ENCODE measurements around the gene TAL1.
"Not testable (repeated sequence)": the region's sequence is repeated elsewhere in the genome, so short reads cannot be mapped to it uniquely, and the experiment has no call there.

TAL1 gene

DNA sequence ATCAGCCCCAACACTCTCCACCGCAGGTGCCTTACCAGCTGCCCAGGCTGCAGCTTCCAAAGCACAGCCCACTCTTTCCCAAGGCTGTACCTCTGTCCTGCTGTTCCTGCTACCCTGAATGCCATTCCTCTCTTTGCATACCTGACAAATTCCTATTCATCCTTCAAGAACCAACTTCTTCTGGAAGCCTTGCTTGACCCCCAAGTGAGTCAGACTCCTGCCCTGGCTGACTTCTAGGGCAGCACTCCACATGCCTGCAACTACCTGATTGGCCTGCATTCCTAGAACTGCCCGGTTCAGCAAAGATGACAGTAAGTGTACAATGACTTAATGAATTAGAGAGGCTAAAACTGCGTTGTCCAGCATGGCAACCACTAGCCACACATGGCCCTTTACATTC lies 21.4 kb downstream of the TAL1 start:
- DNase-seq = no peak

DNA sequence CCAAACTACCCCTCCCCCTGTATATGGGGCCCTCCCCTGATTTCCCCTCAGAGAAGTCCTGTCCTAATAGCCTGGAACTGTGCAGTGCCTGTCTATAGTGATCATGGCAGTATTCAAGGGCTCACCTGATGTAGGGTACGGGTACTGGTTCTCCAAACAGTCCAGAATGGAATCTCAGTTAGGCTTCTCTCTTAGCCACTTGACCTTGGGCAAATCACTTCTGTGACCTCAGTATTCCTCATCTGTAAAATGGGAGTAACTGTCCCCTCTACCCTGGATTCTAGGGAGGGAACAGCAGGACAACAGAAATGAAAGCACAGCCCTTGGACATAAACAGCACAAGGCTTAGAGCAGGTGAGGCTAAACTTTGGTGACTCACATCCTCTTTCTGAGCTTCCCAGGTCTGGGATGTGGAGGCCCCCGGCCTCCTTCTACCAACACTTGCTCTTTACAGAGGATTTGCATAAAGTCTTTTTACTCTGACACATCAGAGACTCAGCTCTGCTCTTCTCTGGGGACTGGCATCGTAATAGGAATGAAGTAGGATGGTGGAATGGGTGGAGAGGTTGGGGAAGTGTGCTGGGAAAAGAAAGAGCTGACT lies 22.2 kb downstream of the TAL1 start:
- DNase-seq = no peak

DNA sequence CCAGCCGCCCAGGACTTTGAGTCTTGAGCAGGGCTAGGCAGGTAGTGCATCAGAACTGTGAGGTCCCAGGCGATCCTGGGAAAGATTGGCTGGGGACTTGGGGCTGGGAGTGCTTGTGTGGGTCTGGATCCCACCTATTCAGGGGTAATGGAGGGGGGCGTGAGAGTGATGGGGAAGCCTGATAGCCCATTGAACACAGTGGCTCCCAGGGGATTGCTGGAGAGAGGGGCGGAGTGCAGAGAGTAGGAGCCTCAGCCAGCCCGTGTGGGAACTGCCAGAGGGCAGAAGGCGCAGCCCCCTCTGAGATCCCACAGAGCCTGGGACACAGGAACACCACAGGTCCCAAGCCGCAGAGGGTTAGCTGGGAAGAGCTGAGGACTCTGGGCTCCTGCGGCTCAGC lies 22.9 kb downstream of the TAL1 start:
- DNase-seq = no peak

DNA sequence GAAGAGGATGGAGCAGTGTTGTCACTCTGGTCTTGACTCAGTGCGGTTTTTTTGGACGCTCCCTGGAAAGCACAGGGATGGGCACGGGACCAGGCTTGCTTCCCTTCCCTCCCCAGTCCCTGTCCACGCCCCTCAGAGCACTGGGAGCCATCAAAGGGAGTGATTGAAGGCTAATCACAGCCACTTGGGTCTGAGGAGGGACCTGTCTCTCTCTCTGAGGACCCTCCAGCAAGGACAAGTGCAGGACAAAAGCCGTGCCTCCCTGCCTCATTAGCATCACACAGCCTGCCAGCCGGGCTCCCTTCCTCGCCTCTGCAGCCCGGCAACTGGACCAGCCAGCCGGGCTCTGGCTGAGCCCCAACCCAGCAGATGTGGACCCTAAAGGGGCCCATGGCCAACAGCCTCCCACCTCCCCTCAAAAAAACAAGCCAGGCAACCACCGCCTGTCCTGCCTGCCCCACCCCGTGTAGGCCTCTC lies 23.6 kb downstream of the TAL1 start:
- DNase-seq = no peak

DNA sequence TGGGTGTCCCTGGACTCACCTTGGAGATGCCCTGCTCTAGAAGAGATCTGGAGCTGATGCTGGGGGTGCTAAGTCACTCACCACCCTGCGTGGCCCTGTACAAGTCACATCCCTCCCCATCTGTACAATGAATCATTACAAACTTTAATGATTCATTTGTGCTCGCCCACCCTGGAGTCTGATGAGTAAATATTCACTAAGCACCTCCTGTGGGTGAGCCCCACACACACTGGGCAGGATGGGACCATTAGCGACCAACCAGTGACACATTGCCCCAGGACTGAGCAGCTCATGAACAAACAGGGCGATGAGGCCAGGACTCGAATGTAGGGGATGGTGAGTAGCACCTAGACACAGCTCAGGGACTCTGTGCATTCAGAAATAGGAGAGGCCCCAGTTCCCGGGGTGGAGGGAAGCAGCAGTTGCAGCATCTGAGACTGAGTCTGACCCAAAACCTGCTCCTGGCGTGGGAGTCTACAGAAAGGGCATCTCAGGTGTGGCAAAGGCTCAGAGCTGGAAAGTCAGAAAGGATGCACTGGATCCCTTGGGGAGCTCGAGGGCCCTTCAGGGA lies 24.1 kb downstream of the TAL1 start:
- DNase-seq = no peak

DNA sequence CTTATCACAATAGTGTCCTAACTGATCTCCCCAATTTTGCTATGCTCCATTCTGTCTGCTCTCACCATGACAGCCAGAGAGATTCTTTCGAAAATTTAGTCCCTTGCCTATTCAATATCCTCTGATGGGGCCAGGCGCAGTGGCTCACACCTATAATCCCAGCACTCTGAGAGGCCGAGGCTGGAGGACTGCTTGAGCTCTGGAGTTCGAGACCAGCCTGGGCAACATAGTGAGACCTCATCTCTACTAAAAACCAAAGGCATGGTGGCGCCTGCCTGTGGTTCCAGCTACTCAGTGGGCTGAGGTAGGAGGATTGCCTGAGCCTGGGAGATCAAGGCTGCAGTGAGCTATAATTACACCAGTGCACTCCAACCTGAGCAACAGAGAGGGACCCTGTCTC lies 26.1 kb downstream of the TAL1 start:
- no peak for DNase-seq

DNA sequence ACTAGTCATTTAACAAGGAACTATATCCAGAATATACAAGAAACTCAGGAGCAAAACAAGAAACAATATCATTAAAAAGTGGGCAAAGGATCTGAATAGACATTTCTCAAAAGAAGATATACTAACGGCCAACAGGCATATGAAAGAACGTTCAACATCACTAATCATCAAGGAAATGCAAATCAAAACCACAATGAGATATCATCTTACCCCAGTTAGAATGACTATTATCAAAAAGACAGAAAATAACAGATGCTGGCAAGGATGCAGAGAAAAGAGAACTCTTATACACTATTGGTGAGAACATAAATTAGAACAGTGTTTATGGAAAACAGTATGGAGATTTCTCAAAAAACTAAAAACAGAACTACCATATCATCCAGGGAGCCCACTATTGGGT lies 28.5 kb downstream of the TAL1 start:
- not testable (repeated sequence) for DNase-seq

DNA sequence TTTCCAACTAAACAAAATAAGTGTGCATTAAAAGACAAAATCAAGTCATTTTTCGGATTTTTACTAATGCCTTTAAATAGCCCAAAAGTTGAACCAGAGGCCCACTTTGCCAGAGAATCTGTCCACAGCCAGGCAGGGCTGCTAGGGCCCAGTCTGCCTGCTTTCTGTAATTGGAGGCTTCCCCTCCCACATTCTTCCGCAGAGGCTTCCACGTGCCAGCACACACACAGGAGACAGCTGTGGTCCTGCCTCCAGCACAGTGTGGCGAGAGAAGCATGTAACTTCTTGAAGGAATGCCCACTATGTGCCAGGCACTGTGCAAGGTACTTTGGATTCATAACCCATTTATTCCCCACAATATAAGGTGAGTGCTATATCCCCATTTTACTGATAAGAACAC lies 30.8 kb downstream of the TAL1 start:
- DNase-seq = no peak

DNA sequence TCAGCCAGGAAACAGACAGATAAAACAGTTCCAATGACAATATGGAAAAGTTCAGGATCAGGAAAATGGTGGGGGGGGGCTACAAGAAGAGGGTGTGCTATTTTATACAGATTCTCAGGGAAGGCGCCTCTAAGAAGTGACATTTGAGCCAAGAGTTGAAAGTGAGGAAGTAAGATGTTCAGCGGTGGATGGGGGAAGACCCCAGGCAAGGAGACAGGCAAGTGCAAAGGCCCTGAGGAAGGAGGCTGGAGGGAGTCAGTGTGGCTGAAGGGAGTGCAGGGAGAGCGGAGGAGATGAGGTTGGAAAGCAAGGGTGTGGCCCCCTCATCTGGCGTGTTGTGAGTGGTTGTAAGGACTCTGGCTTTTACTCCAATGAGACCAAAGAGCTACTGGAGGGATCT lies 33.8 kb downstream of the TAL1 start:
- DNase-seq = no peak

DNA sequence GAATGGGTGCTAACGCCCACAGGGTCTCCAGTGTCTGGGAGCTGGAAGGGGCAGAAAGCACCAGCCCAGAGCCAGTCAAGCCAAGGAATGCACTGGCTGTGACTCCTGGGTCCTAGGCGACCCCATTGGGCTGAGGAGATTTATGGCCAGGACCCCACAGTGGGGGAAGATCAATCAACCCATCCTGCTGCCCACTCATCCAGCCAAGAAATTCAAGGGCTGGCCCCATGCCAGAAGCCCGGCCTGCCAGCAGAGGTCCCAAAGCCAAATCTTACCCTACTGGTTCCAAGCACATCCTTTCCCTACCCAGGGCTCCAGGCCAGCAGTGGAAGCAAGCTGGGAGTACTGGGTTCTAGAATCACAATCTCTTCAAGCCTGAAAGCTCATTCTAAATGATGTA lies 35.4 kb downstream of the TAL1 start:
- DNase-seq = no peak

DNA sequence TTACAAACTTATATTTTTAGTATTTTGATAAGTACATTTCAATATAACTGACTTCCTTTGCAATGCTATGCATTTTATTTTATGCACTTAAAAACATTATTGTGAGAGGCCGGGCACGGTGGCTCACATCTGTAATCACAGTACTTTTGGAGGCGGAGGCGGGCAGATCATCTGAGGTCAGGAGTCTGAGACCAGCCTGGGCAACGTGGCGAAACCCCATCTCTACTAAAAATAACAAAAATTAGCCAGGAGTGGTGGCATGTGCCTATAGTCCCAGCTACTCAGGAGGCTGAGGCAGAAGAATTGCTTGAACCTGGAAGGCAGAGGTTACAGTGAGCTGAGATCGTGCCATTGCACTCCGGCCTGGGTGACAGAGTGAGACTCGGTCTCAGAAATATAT lies 36.0 kb downstream of the TAL1 start:
- not testable (repeated sequence) for DNase-seq

DNA sequence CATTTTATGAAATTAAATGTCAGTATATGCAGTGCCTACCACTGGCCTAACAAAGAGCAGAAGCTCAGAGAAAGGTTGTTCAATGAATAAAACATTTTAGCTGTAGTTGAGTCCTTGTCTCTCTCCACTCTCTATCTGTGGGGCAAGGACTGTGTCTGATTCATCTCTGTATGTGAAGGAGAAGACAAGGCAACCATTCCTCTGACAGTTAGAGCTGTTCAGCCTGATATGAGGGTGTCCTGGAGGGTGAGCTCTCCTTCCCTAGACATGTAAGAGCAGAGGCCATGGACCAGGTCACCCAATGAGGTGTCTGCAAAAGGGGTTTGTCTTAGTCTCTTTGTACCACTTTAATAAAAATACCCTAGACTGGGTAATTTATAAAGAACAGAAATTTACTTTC lies 37.7 kb downstream of the TAL1 start:
- no peak for DNase-seq

DNA sequence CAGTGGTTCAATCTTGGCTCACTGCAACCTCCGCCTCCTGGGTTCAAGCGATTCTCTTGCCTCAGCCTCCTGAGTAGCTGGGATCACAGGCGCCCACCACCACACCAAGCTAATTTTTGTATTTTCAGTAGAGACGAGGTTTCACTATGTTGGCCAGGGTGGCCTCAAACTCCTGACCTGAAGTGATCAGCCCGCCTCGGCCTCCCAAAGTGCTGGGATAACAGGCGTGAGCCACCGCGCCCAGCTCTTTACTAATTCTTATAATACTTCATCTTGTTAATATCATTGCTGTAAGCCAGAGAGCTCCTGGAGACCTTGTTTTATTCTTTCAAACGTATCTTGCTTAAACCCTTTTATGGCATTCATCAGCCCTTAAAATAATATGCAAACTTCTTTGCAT lies 38.5 kb downstream of the TAL1 start:
- DNase-seq = not testable (repeated sequence)

DNA sequence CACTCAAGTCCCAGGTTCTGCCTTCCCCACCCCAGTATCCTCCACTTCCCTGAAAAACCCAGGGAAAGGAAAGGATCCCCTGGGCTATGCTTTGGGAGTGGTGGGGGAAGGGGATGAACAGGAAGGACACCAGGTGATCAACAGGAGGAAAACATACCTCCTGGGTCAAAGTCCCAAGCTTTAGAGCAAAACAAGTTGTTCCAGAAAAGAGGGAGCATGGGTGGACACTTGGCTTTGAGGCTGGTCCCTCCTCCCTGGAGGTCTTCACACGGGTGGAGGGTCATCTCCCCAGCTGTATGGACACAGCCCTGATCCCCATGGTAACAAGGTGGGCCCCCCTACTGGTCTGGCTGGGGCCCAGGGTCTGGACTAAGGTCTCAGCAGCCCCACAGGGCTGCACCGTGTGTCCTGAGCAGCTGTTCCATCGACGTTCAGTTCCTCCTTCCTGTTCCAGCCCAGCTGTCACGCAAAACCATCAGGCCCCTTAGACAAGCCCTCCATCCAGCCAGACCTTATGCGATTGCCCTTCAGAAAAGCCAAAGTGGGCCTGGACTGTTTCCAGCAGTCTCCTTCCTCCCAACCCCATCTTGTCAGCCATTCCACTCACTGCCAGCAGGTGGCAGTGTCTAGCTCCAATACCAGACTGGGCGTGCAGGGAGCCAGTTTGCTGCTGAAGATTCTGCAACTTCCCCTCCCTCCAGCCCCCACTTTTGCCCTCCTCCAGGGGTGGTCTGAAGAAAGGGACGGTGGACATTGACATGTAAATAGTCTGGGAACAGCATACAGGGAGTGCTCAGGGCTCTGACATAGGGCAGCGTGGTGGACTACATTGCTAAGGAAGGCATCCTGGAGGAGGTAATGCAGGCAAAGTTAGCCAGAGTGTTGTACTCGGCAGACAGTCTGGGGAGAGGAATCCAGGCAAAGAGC lies 39.3 kb downstream of the TAL1 start:
- peak; percentile 48 for DNase-seq

DNA sequence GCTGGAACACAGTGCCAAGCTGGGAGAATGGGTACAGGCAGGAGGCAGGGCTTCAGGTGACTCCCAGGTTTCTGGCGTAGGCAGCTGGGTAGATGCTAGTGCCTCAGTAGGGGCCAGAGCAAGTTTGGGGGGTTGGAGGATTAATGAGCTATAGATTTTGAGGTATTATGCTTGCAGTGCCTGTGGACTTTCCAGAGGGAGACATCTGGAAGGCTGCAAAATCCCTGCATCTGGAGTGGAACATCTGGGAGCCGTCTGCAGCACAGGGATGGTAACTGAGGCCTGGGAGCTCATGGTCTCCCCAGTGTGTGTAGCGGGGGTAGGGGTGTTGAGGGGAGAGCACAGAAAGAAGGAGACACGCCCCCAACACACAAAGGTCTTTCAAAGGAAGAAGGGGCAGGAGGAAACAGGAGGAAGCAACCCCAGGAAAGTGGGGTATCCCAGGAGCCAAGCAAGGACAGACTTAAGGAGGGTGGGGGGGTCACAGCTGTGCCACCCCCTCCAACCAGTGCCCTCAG lies 40.0 kb downstream of the TAL1 start:
- no peak for DNase-seq

DNA sequence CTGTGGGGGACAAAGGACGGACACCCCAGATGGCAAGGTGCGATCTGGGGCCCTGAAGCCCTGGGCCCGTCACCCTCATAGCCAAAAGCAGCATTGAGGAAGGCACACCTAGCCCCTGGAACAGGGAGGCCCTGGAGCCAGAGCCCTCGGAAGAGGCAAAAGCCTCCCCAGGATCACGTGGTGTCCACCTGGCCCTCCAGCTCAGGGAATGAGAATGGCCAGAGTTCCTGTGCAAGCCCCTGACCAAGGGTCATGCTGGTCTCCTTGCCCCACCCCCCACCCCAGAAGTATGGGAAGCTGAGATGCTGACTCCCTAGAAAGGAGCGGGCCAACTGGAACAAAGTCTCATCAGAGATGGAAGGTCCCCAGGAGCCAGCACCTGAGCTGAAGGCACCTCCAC lies 41.2 kb downstream of the TAL1 start:
- DNase-seq = no peak

DNA sequence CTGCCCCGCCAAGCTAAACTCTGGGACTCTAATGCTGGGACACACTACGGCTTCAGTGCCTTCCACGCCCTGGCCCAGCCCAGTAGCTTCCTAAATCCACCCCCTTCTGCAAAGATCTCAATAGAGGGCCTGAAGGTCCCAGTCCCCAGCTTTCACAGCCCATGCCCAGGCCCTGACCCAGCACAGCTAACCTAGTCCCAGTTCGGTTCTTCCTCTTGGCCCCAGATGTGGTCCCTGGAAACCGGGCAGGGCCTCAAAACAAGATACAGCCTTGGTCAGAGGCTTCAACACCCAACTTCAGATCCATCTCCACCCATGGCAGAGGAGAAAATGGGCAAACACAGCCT lies 41.5 kb downstream of the TAL1 start:
- DNase-seq = peak; percentile 2

DNA sequence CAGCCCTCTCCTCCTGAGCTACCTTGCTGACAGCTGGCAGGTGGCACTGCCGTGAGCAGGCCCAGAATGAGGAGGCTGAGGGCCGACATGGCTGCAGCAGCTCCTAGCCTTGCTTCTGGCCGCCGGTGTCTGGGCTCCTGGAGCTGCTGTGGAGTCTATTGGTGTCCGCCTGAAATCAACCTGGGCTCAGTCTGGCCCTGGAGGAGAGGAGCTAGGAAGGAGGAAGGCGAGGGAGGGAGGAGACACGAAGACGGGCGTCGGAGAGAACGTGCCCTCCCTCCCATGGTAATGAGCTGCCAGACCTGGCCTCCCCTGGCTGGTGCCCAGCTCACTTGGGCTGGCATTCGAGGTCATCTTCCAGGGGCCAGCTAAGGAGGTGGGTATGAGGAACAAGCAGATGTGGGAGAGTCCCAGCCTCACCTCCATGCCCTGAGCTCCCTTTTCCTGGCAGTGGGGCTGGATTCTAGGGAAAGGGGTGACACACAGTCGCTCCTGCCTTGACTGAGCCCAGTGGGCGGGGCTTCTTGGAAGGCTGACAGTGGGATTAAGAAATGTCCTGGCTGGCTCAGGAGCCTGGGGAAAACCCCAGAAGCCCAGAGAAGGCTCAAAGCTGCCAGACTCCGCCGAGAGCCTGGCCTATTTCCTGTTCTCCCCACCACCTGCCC lies 42.0 kb downstream of the TAL1 start, which contains the start of gene PDZK1IP1:
PDZK1IP1 (minus strand) TSS at position 193 of the 665 bp plus-strand sequence; CDS start at position 89, 104 bp downstream.
- no peak for DNase-seq

DNA sequence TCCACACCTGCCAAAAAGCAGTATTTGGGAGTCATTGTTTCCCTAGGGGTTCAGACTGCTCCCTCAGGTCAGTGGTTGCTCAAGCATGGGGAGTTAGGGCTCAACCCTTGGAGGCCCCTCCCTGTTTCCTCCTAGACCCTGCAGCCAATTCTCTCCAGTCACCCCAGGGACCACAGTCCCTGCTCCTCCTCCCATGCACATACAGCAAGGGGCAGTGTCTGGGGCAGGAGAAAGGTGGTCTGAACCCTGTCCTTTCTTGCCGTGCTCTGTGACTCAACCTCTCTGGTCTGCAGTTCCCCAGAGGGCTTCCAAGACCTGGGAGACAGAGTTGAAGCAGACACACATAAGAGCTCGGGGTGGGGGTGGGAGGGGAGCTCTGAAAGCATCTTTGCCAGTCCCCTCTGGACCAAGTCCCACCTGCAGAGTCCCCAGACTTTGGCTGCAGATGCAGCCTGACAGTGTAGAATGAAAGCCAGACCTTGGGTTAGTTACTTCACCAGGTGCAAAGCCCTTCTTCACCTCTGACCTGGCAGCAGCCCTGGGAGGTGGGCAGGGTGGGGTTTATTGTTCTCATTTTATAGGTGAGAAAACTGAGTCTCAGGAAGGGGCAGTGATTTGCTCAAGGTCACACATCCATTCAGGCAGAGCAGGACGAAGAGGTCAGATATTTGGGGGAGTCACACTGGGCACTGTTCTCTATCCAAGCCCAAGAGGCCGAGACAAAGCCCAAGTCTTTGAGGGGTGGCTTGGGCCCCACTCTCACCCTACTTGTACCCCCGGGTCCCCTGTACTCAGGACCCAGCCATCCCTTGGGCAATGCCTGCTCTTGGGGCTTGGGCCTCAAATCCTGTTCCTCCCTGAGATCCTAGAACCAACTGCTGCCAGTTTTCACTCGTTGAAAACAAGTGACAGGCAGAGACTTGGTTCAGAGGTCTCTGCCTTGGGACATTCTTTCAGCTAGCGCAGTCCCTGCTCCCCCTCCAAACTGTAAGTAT lies 42.9 kb downstream of the TAL1 start:
- DNase-seq = no peak

DNA sequence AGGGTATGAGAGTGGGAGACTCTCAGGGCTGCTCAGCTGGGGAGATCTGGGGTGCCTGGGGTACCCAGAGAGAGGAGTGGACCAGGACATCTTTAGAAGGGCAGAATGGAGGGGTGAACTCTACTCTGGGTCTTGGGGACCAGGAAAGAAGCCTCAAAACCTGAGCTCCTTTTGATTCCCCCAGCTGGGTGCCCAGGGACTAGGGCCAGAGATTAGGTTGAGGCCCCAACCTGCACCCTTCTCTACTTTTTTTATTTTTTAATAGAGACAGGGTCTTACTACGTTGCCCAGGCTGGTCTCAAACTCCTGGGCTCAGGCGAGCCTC lies 44.1 kb downstream of the TAL1 start:
- no peak for DNase-seq

DNA sequence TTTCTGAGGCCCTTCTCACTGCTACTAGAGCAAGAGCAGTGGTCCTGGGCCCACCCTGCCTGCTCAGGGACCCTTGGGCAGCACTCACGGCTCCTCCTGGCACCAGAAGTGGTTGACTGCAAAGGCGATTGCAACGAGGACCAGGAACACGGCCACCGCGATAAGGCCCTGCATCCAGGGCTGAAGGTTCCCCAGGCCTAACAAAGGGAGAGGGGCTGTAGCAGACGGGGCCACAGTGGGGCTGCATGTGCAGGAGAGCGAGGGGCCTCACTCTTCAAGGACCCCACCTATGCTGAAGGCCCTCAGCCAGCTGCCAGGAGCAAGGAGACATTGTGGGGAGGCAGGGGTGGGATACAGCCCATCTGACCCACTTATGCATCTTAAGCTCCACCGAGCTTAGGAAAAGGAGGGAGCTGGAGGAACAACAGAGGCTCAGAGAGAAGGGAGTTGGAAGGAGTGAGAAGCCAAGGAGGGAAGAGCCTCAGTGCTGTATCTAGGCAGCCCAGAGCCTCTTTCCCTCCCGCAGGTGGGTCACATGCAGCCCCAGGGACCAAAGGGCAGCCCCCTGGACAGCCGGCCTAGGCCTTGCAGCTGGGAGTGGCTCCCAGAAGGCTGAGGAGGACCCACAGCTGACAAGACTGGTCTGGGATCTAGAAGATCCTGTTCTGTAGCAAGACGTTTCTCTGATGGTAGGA lies 44.6 kb downstream of the TAL1 start:
- no peak for DNase-seq

All from activated CD4-positive, alpha-beta T cell treated with anti-CD3 and anti-CD28 coated beads for 1 hour (primary cell).